ENCODE data around the gene OR9A2.

GRCh38 chr7:142983825-142984224, 43.1 kb downstream of the OR9A2 start:
- no peak for TF ChIP-seq CTCF (IDR thresholded peaks at IDR 0.05)
- no peak for TF ChIP-seq POLR2A (IDR thresholded peaks at IDR 0.05)
